Activated naive CD4-positive, alpha-beta T cell treated with anti-CD3 and anti-CD28 coated beads, Interleukin-2, amount 10 ng/mL, durations not matched to agents 5 hours and 36 hours (primary cell): Measurements from ENCODE around the gene RNF32. TPM values are rescaled to one million over a fixed set of nuclear protein-coding genes. Genes with fewer than 3 reads are reported as not detected.

Experiments
- total RNA-seq, 2 experiments: library from RNA; stranded (reverse); gene quantifications; one replicate each; pipeline ENCODE4 v1.2.3, GENCODE V29; 2021

The RNF32 gene
- 1 to 10 TPM in 1 of 2 experiments, under 1 TPM in 1; 0.73 to 1.7 TPM for total RNA-seq

GRCh38 chr7:156640257-156640948 is at the start of gene RNF32:
TSS of gene RNF32 (plus strand) at chr7:156640774. CDS start at chr7:156643878, 3,104 bp downstream.

